Prostate gland (tissue), 2 donors: ENCODE data around the gene IFT25. TPM values are rescaled to one million over a fixed set of nuclear protein-coding genes. Genes with fewer than 3 reads are reported as not detected.
"Not testable (repeated sequence)": the region's sequence is repeated elsewhere in the genome, so short reads cannot be mapped to it uniquely, and the experiment has no call there.

Source experiments
- DNase-seq: peaks from one replicate; pipeline ENCODE4 v3.0.0-alpha.2; 2019; ENCODE audit warnings: low spot score
- H3K27ac ChIP-seq, 2 donors: fragments of 200-600 bp; sonication (generic); 2 replicates each; pipeline ENCODE4 v1.5.1; 2017 to 2019
- H3K27me3 ChIP-seq: fragments of 200-600 bp; sonication (generic); replicated peaks from 2 replicates; pipeline ENCODE4 v1.5.1; 2019; ENCODE audit not compliant: insufficient read depth
- H3K36me3 ChIP-seq, 2 donors: fragments of 200-600 bp; sonication (generic); 1 replicate in 1 of 2; 2 replicates in 1 of 2; pipeline versions ENCODE4 v1.5.1 to v1.8.1; 2017 to 2019
- H3K4me1 ChIP-seq: fragments of 200-600 bp; sonication (generic); replicated peaks from 2 replicates; pipeline ENCODE4 v1.5.1; 2019
- H3K4me3 ChIP-seq, 2 donors: fragments of 200-600 bp; sonication (generic); 2 replicates each; pipeline ENCODE4 v1.5.1; 2017 to 2019
- H3K9me3 ChIP-seq: fragments of 200-600 bp; sonication (generic); 2 replicates; pipeline ENCODE4 v1.5.1; 2017
- CTCF ChIP-seq, 4 experiments: fragments of 200-600 bp in 2 of 4; fragments of 450-650 bp in 2 of 4; sonication (generic) in 2 of 4; IDR thresholded peaks; 1 replicate in 3 of 4; 2 replicates in 1 of 4; pipeline ENCODE4 v1.5.1; 2016 to 2019; ENCODE audit warnings: antibody characterized with exemption in 4 of 4, mild to moderate bottlenecking in 2 of 4, moderate library complexity in 2 of 4
- POLR2A ChIP-seq: fragments of 450-650 bp; IDR thresholded peaks from one replicate; pipeline ENCODE4 v1.6.1; 2016; ENCODE audit warnings: antibody characterized with exemption, mild to moderate bottlenecking
- POLR2AphosphoS5 ChIP-seq: sonication (generic); formaldehyde crosslinking; IDR thresholded peaks from one replicate; pipeline ENCODE4 v1.6.1; 2017; ENCODE audit warnings: antibody characterized with exemption
- WGBS: methylation state at CpG from one replicate; pipeline ENCODE4 v1.1.5; 2018; 5-methylcytosine and 5-hydroxymethylcytosine counted together
- intact Hi-C: fragments of 100-400 bp; cut with DNase I; formaldehyde crosslinking; loops from one replicate; pipeline ENCODE4 v1.14.2; 2022
- total RNA-seq, 2 donors: library from RNA; depleted of rRNA; stranded (reverse); fragments of >200 nt; gene quantifications; one replicate each; pipeline ENCODE4 v1.1.0, GENCODE V29; 2016

IFT25 gene
- 10 to 100 TPM; 13.7 to 18.9 TPM for total RNA-seq

- H3K4me1 ChIP-seq, result peaks cover 4% of the 10 kb centered on the region
- TF ChIP-seq POLR2A, result peak; percentile 92
- peak in 1 of 4 experiments; percentile 23 for TF ChIP-seq CTCF (IDR thresholded peaks at IDR 0.05)
- TF ChIP-seq POLR2AphosphoS5, result peak; percentile 78
- no peaks in the 10 kb centered on the region for H3K27me3 ChIP-seq
- peak within 1 kb of the TSS; percentile 88 to 94 for H3K27ac ChIP-seq
- intact Hi-C loops, result loop anchor here (2.0 kb wide), 2 partner anchors 57 to 107 kb away; partner anchors contain the start of genes TCEANC2, TMEM59 and YIPF1
- DNase-seq, result peak; percentile 97
- H3K36me3 ChIP-seq, result no peaks in the 10 kb centered on the region
- under 1% methylated on average over 89 of the region's 90 CpGs for WGBS
- no peaks in the 10 kb centered on the region for H3K9me3 ChIP-seq
- H3K4me3 ChIP-seq, result peak within 1 kb of the TSS; percentile 74 to 76
Observed at GRCh38 chr1:53945433-53946251, at the start of gene IFT25. Gene IFT25, minus strand, starts transcription at chr1:53945699. Its CDS starts 5,617 bp downstream, at chr1:53940082.

GRCh38 chr1:53994516-53994915, 49.0 kb upstream of the IFT25 start:
- WGBS, result 93% methylated on average over 2 of the region's 2 CpGs

GRCh38 chr1:53992085-53992874, 46.8 kb upstream of the IFT25 start:
- no peak overlapping the region for H3K27ac ChIP-seq
- 64% methylated on average over 2 of the region's 4 CpGs for WGBS
- no peaks in the 10 kb centered on the region for H3K36me3 ChIP-seq
- no peaks in the 10 kb centered on the region for H3K4me1 ChIP-seq
- H3K4me3 ChIP-seq, result no peak overlapping the region
- TF ChIP-seq POLR2A (no peak), CTCF (IDR thresholded peaks at IDR 0.05) (peak in 2 of 4 experiments; percentile 30 to 32), POLR2AphosphoS5 (no peak)
- no peaks in the 10 kb centered on the region for H3K9me3 ChIP-seq
- intact Hi-C loops, result no loop called here
- peak; percentile 28 for DNase-seq
- no peaks in the 10 kb centered on the region for H3K27me3 ChIP-seq

More at GRCh38 chr1:53994516-53994915, 49.0 kb upstream of the IFT25 start:
- H3K9me3 ChIP-seq, H3K27me3 ChIP-seq, intact Hi-C loops, H3K4me1 ChIP-seq, H3K27ac ChIP-seq, H3K4me3 ChIP-seq, DNase-seq, H3K36me3 ChIP-seq: not testable (repeated sequence)

GRCh38 chr1:53987880-53988279, 42.4 kb upstream of the IFT25 start:
- no peaks in the 10 kb centered on the region for H3K4me1 ChIP-seq
- H3K36me3 ChIP-seq, result no peaks in the 10 kb centered on the region
- H3K27ac ChIP-seq, result no peak overlapping the region
- 84% methylated on average over 2 of the region's 2 CpGs for WGBS
- intact Hi-C loops, result no loop called here
- no peaks in the 10 kb centered on the region for H3K9me3 ChIP-seq
- H3K27me3 ChIP-seq, result no peaks in the 10 kb centered on the region
- no peak overlapping the region for H3K4me3 ChIP-seq
- DNase-seq, result no peak
- TF ChIP-seq CTCF (IDR thresholded peaks at IDR 0.05) (no peak), POLR2A (no peak)

GRCh38 chr1:53986458-53986857, 41.0 kb upstream of the IFT25 start:
- 67% methylated on average over 3 of the region's 3 CpGs for WGBS
- H3K4me1 ChIP-seq, result no peaks in the 10 kb centered on the region
- intact Hi-C loops, result no loop called here

More at GRCh38 chr1:53986458-53986857, 41.0 kb upstream of the IFT25 start:
- H3K9me3 ChIP-seq, result no peaks in the 10 kb centered on the region
- no peaks in the 10 kb centered on the region for H3K36me3 ChIP-seq
- H3K27ac ChIP-seq, result no peak overlapping the region
- TF ChIP-seq POLR2AphosphoS5, result no peak
- TF ChIP-seq CTCF (IDR thresholded peaks at IDR 0.05), result no peak
- TF ChIP-seq POLR2A, result no peak
- no peak overlapping the region for H3K4me3 ChIP-seq
- no peaks in the 10 kb centered on the region for H3K27me3 ChIP-seq
- no peak for DNase-seq
